DOHH2 (cell line): Measurements from ENCODE around the gene SLC24A1.
A peak's percentile ranks its signal among the peaks of the same experiment; 100 is the strongest.

ENCODE experiments used
- H3F3A ChIP-seq: fragments of 200-600 bp; sonication (generic), shearing (Covaris generic); 2 replicates; pipeline ENCODE4 v1.6.0; 2016; ENCODE audit warnings: antibody characterized with exemption, mild to moderate bottlenecking; ENCODE audit not compliant: control insufficient read depth, insufficient read depth
- H3K27ac ChIP-seq: fragments of 200-600 bp; sonication (generic); 2 replicates; pipeline ENCODE4 v1.5.1; 2014; ENCODE audit warnings: low read depth, mild to moderate bottlenecking, low read length, moderate library complexity
- H3K27me3 ChIP-seq: fragments of 200-600 bp; sonication (generic); 2 replicates; pipeline ENCODE4 v1.6.1; 2014; ENCODE audit warnings: mild to moderate bottlenecking, low read length, mixed read lengths; ENCODE audit not compliant: control insufficient read depth
- H3K36me3 ChIP-seq: fragments of 200-600 bp; sonication (generic); 2 replicates; pipeline ENCODE4 v1.6.1; 2014; ENCODE audit warnings: mild to moderate bottlenecking, low read length, moderate library complexity, mixed read lengths; ENCODE audit not compliant: control insufficient read depth
- H3K4me1 ChIP-seq: fragments of 200-600 bp; sonication (generic); 2 replicates; pipeline ENCODE4 v1.6.1; 2014; ENCODE audit warnings: mild to moderate bottlenecking, low read length, mixed read lengths; ENCODE audit not compliant: control insufficient read depth
- H3K4me2 ChIP-seq: fragments of 200-600 bp; sonication (generic); 2 replicates; pipeline ENCODE4 v1.6.0; 2014; ENCODE audit warnings: mild to moderate bottlenecking, low read length, moderate library complexity
- H3K4me3 ChIP-seq: fragments of 200-600 bp; sonication (generic); 2 replicates; pipeline ENCODE4 v1.5.1; 2014; ENCODE audit warnings: mild to moderate bottlenecking, low read length, mixed read lengths
- H3K79me2 ChIP-seq: fragments of 200-600 bp; sonication (generic); 2 replicates; pipeline ENCODE4 v1.6.1; 2014; ENCODE audit warnings: mild to moderate bottlenecking, low read length, mixed read lengths; ENCODE audit not compliant: control insufficient read depth
- H3K9me2 ChIP-seq: fragments of 200-600 bp; sonication (generic); replicated peaks from 2 replicates; pipeline ENCODE4 v1.6.1; 2014; ENCODE audit warnings: mild to moderate bottlenecking, low read length, mixed read lengths; ENCODE audit not compliant: control insufficient read depth
- H3K9me3 ChIP-seq: fragments of 200-600 bp; sonication (generic); 2 replicates; pipeline ENCODE4 v1.6.1; 2014; ENCODE audit warnings: antibody characterized with exemption, low read length, mixed read lengths; ENCODE audit not compliant: control insufficient read depth, insufficient read depth
- H4K20me1 ChIP-seq: fragments of 200-600 bp; sonication (generic); 2 replicates; pipeline ENCODE4 v1.6.0; 2014; ENCODE audit warnings: low read depth, mild to moderate bottlenecking, antibody characterized with exemption, low read length, moderate library complexity; ENCODE audit not compliant: control insufficient read depth, insufficient read depth
- EZH2phosphoT487 ChIP-seq: fragments of 200-600 bp; sonication (generic); IDR thresholded peaks from 2 replicates; pipeline ENCODE4 v1.6.1; 2017; ENCODE audit warnings: borderline replicate concordance, mild to moderate bottlenecking, antibody characterized with exemption, low read length, moderate library complexity, mixed read lengths
- TF ChIP-seq, protein P1 (sequence below): fragments of 200-600 bp; sonication (generic); IDR thresholded peaks from one replicate; pipeline ENCODE4 v1.5.1; 2014; ENCODE audit warnings: antibody characterized with exemption, mild to moderate bottlenecking, low read depth, low read length; ENCODE audit not compliant: poor library complexity, severe bottlenecking

Gene SLC24A1

GRCh38 chr15:65659502-65660052, 37.8 kb downstream of the SLC24A1 start:
- Histone ChIP-seq H3K4me1 (peaks cover 38% of the 10 kb centered on the region), H3F3A (peaks cover 2% of the 10 kb centered on the region; the same call in 1 of the 2 replicates), H3K79me2 (no peaks in the 10 kb centered on the region), H3K36me3 (peaks cover 87% of the 10 kb centered on the region), H3K27ac (no peak overlapping the region), H4K20me1 (no peaks in the 10 kb centered on the region), H3K9me3 (no peaks in the 10 kb centered on the region), H3K4me3 (no peak overlapping the region), H3K27me3 (no peaks in the 10 kb centered on the region), H3K9me2 (no peaks in the 10 kb centered on the region), H3K4me2 (no peak overlapping the region)
- no peak for TF ChIP-seq EZH2phosphoT487
- TF ChIP-seq, protein P1, sequence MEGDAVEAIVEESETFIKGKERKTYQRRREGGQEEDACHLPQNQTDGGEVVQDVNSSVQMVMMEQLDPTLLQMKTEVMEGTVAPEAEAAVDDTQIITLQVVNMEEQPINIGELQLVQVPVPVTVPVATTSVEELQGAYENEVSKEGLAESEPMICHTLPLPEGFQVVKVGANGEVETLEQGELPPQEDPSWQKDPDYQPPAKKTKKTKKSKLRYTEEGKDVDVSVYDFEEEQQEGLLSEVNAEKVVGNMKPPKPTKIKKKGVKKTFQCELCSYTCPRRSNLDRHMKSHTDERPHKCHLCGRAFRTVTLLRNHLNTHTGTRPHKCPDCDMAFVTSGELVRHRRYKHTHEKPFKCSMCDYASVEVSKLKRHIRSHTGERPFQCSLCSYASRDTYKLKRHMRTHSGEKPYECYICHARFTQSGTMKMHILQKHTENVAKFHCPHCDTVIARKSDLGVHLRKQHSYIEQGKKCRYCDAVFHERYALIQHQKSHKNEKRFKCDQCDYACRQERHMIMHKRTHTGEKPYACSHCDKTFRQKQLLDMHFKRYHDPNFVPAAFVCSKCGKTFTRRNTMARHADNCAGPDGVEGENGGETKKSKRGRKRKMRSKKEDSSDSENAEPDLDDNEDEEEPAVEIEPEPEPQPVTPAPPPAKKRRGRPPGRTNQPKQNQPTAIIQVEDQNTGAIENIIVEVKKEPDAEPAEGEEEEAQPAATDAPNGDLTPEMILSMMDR: no peak

GRCh38 chr15:65660927-65661326, 39.2 kb downstream of the SLC24A1 start:
- H4K20me1 ChIP-seq: no peaks in the 10 kb centered on the region
- TF ChIP-seq, protein P1: no peak
- TF ChIP-seq EZH2phosphoT487: no peak
- no peaks in the 10 kb centered on the region for H3K9me3 ChIP-seq
- H3K9me2 ChIP-seq: no peaks in the 10 kb centered on the region
- H3F3A ChIP-seq: peaks cover 8% of the 10 kb centered on the region; the same call in 1 of the 2 replicates
- peaks cover 86% of the 10 kb centered on the region for H3K36me3 ChIP-seq
- no peaks in the 10 kb centered on the region for H3K79me2 ChIP-seq
- H3K27me3 ChIP-seq: no peaks in the 10 kb centered on the region
- no peak overlapping the region for H3K4me2 ChIP-seq
- no peak overlapping the region for H3K27ac ChIP-seq
- H3K4me1 ChIP-seq: peaks cover 49% of the 10 kb centered on the region
- no peak overlapping the region for H3K4me3 ChIP-seq

GRCh38 chr15:65663521-65663920, 41.8 kb downstream of the SLC24A1 start:
- no peak overlapping the region for H3K27ac ChIP-seq
- H3K9me3 ChIP-seq: no peaks in the 10 kb centered on the region
- no peaks in the 10 kb centered on the region for H3K9me2 ChIP-seq
- no peak overlapping the region for H3K4me3 ChIP-seq
- peaks cover 49% of the 10 kb centered on the region for H3K4me1 ChIP-seq
- H3K27me3 ChIP-seq: no peaks in the 10 kb centered on the region
- no peaks in the 10 kb centered on the region for H4K20me1 ChIP-seq
- peaks cover 8% of the 10 kb centered on the region; the same call in 1 of the 2 replicates for H3F3A ChIP-seq
- peak overlapping the region; percentile 5; the same call in 1 of the 2 replicates for H3K4me2 ChIP-seq
- no peaks in the 10 kb centered on the region for H3K79me2 ChIP-seq
- TF ChIP-seq, protein P1: no peak
- no peak for TF ChIP-seq EZH2phosphoT487
- H3K36me3 ChIP-seq: peaks cover 90% of the 10 kb centered on the region
